GM21723 (cell line): ENCODE results near the gene ASTN2.
"Not testable (repeated sequence)": the region's sequence is repeated elsewhere in the genome, so short reads cannot be mapped to it uniquely, and the experiment has no call there.

ENCODE experiments used
- ATAC-seq: cut with Tn5 transposase; IDR thresholded peaks from one replicate; pipeline ENCODE4 v1.9.1; 2021; ENCODE audit warnings: mild to moderate bottlenecking, moderate library complexity; ENCODE audit not compliant: unreplicated experiment

Gene ASTN2

DNA sequence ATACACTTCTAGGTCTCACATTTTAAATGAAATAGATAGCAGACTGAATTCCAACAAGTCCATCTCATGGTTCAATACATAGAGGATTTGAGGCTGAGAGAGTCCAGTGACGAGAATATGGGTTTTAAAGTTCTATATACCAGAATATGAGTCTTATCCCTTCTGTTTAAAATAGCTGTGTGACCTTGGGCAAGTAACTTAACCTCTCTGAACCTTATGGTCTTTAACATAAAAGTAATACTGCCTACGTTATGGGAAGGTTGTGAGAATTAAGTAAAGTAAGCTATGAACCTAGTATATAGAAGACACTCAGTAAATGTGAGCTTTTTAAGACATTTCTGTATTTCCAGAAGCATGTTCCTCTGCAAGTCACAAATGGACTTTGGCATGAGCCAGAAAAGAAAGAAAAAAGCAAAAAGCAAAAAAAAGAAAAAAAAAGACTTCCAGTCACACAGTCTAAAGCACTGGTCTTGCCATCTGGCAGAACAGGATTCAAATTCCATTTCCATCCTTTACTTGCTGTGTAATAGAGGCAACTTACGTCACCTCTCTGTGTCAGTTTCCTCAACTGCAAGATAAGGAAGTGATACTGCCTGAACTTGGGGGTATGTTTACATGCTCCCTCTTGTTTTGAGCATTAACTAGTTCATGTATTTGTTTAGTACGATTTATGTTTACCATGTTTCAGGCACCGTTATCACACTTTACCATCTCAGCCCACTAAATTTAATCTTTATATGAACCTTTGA, 479.5 kb downstream of the ASTN2 start:
- ATAC-seq: no peak

- ATAC-seq: no peak
These were observed 480.7 kb downstream of the ASTN2 start for GRCh38 chr9:116934131-116934530.

DNA sequence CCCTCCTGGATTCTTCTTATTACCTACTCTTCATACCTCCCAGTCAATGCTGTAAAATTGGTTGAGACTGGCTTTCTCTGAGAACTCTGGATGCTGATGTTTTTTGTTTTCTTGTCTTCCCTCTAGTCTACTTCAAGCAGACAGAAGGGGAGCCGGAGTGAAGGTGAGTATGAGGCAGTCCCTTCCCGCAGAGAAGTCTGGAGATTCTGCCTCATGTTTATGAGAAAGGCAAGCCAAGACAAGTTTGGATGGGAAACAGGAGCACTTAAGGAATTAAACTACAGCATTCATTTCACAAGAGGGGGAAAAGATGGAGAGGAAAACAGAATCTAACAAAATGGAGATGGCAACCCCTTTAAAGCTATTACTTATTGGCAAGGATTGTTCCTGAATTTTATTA, 481.6 kb downstream of the ASTN2 start:
- no peak for ATAC-seq

- ATAC-seq: no peak
These were observed 485.2 kb downstream of the ASTN2 start for GRCh38 chr9:116929621-116930020.

GRCh38 chr9:116928884-116929283, 486.0 kb downstream of the ASTN2 start:
- ATAC-seq: no peak

- no peak for ATAC-seq
These were observed 486.6 kb downstream of the ASTN2 start for GRCh38 chr9:116928289-116928688.

DNA sequence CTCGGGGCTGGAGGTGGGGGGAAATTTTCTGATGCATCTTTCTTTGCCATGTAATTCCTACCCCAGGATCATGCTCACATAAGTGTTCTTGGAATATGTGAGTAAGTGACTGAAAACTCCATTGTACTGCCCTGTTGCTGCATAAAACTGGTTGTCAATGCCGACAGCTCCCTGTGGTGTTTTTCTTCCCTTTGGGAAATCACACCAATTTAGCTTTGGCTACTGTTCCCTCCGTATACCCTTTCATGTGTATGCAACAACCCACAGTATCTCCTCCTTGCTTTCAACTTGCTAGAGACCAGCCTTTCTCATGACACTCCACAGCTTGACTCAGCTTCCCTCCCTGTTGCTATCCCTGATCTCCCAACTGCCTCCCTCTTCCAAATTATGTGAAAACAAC, 487.1 kb downstream of the ASTN2 start:
- ATAC-seq: no peak

DNA sequence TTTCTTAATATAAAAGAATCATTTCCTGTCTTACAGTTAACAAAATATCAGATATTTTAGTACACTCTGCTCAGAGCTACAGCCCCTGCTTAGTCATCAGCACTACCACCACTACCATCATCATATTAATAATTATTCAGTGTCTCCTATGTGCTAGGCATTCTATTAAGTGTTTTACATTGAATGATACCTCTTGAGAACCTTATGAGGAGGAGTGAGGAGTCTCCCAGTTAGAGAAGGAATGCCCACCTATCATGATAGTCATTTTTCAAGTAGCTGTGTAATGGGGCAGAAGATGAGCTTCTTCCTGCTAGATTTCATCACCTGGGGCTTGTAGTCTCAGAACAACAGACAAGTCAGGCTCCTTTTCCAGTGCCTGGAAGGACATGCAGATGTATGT, 489.7 kb downstream of the ASTN2 start:
- no peak for ATAC-seq

DNA sequence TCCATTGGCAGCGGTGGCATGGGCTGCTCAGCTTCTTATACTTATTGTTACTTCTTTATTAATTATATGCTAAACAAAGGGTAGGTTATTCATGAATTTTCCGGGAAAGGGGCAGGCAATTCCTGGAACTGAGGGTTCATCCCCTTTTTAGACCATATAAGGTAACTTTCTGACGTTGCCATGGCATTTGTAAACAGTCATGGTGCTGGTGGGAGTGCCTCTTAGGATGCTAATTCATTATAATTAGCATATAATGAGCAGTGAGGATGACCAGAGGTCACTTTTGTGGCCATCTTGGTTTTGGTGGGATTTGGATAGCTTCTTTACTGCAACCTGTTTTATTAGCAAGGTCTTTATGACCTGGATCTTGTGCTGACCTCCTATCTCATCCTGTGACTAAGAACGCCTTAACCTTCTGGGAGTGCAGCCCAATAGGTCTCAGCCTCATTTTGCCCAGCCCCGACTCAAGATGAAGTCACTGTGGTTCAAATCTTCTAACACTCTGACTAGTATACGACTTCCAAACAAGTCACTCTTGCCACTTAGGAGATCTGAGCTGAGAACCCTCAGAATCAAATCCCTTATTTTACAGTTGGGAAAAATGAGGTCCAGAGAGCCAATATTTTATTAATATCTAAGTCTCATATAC, 490.3 kb downstream of the ASTN2 start:
- no peak for ATAC-seq

GRCh38 chr9:116917895-116918508, 496.9 kb downstream of the ASTN2 start:
- not testable (repeated sequence) for ATAC-seq

GRCh38 chr9:116913536-116913935, 501.3 kb downstream of the ASTN2 start:
- no peak for ATAC-seq

DNA sequence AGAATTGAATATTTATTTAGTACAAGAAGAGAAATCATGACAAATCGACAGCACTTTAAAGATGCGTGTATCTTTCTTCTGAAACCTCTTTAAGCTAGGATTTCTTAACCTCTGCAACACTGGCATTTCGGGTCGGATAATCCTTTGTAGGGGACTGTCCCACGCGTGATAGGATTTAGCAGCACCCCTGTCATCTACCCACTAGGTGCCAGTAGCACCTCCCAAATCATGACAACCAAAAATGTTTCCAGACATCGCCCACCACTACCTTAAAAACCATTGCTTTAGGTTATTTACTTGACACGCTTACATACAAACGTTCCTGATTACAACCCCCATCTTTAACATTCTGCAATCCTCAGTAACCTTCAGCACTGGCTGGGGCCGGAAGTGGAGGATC, 504.7 kb downstream of the ASTN2 start:
- no peak for ATAC-seq

GRCh38 chr9:116907989-116908388, 506.9 kb downstream of the ASTN2 start:
- ATAC-seq: no peak

- no peak for ATAC-seq
These were observed 509.7 kb downstream of the ASTN2 start for GRCh38 chr9:116905171-116905588.

GRCh38 chr9:116904165-116904564, 510.7 kb downstream of the ASTN2 start:
- ATAC-seq: no peak

- ATAC-seq: no peak
These were observed 513.6 kb downstream of the ASTN2 start for GRCh38 chr9:116901260-116901659.

DNA sequence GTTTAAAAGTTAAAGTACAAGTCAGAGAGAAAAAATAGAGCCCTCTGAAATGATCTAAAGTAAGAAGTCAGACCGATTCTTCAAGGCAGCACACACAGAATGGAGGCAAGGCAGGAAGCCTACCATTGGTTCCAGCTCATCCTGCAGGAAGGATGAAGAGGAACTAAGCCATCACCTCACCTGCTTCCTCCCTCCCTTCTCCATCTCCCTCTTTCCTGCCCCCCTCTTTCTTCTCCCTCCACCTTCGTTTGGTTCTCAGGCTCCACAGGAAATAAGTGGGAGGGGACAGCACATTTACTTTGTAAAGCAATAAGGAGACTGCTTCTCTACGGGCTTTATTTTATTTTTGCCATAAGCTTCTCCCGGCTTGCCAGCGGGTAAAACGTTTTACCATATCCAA, 514.3 kb downstream of the ASTN2 start:
- no peak for ATAC-seq

GRCh38 chr9:116900007-116900367, 514.9 kb downstream of the ASTN2 start:
- no peak for ATAC-seq

- no peak for ATAC-seq
These were observed 515.4 kb downstream of the ASTN2 start for GRCh38 chr9:116899337-116900006.

GRCh38 chr9:116898131-116898530, 516.7 kb downstream of the ASTN2 start:
- ATAC-seq: not testable (repeated sequence)

DNA sequence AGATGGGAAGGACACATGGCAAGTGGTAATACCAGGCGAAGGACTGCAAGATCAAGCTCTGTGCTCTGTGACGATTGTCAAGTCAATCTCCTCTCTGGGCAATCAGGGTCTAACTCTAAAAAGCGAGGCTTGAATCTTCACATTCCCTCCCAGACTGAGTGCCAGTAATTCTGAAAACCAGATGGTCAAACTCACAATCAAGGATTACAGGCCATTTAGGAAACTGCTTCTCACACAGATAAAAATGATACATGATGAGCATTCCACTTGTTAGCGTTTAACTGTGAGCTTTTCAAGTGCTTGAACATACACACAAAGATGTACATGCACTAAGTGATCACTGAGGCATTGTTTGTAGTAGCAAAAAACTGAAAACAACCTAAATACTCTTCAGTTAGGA, 517.7 kb downstream of the ASTN2 start:
- ATAC-seq: no peak

GRCh38 chr9:116895961-116896360, 518.9 kb downstream of the ASTN2 start:
- no peak for ATAC-seq
